Mesenchymal stem cell (in vitro differentiated cells and primary cell): ENCODE data around the gene DHPS.
"Not testable (repeated sequence)": the region's sequence is repeated elsewhere in the genome, so short reads cannot be mapped to it uniquely, and the experiment has no call there.

ENCODE experiments used
- DNase-seq: peaks from one replicate; pipeline ENCODE4 v3.0.0-alpha.2; 2013
- H2AFZ ChIP-seq: one replicate; pipeline ENCODE4 v1.6.1; 2013; ENCODE audit warnings: low read depth, mild to moderate bottlenecking, control low read depth, inconsistent platforms, low read length, moderate library complexity
- H2AK5ac ChIP-seq: 2 replicates; pipeline ENCODE4 v1.6.1; 2013; ENCODE audit warnings: low read length, moderate library complexity, mild to moderate bottlenecking, inconsistent platforms; ENCODE audit not compliant: severe bottlenecking
- H2BK120ac ChIP-seq: one replicate; pipeline ENCODE4 v1.6.1; 2013; ENCODE audit warnings: low read depth, mild to moderate bottlenecking, inconsistent platforms, low read length, moderate library complexity
- H2BK12ac ChIP-seq, 2 experiments: one replicate each; pipeline ENCODE4 v1.6.1; 2013; ENCODE audit warnings: inconsistent platforms in 2 of 2, low read length in 2 of 2, mild to moderate bottlenecking in 2 of 2, moderate library complexity in 2 of 2, control low read depth in 1 of 2
- H2BK15ac ChIP-seq: one replicate; pipeline ENCODE4 v1.6.1; 2013; ENCODE audit warnings: mild to moderate bottlenecking, low read depth, inconsistent platforms; ENCODE audit not compliant: poor library complexity, severe bottlenecking
- H2BK5ac ChIP-seq: 2 replicates; pipeline ENCODE4 v1.6.1; 2013; ENCODE audit warnings: low read depth, mild to moderate bottlenecking, low read length, control low read depth, inconsistent platforms; ENCODE audit not compliant: poor library complexity, severe bottlenecking
- H3K14ac ChIP-seq, 2 experiments: one replicate each; pipeline ENCODE4 v1.6.1; 2013; ENCODE audit warnings: inconsistent platforms in 2 of 2, low read length in 2 of 2, control low read depth in 1 of 2, mild to moderate bottlenecking in 1 of 2, moderate library complexity in 1 of 2
- H3K18ac ChIP-seq, 2 experiments: one replicate each; pipeline ENCODE4 v1.6.1; 2013; ENCODE audit warnings: inconsistent platforms in 2 of 2, low read length in 2 of 2, control low read depth in 1 of 2, low read depth in 1 of 2, mild to moderate bottlenecking in 1 of 2
- H3K23ac ChIP-seq, 2 experiments: one replicate each; pipeline ENCODE4 v1.6.1; 2013; ENCODE audit warnings: inconsistent platforms in 2 of 2, low read length in 2 of 2, mild to moderate bottlenecking in 2 of 2, moderate library complexity in 2 of 2, control low read depth in 1 of 2
- H3K27ac ChIP-seq: 2 replicates; pipeline ENCODE4 v1.5.1; 2013; ENCODE audit warnings: mild to moderate bottlenecking, moderate library complexity, low read length, control low read depth, inconsistent platforms; ENCODE audit not compliant: poor library complexity, severe bottlenecking
- H3K27me3 ChIP-seq, 2 experiments: 2 replicates each; pipeline versions ENCODE4 v1.6.1 to v1.7.0; 2013; ENCODE audit warnings: low read length in 2 of 2, mild to moderate bottlenecking in 2 of 2, moderate library complexity in 2 of 2, control low read depth in 1 of 2, inconsistent platforms in 1 of 2; ENCODE audit not compliant: control insufficient read depth in 1 of 2, insufficient read depth in 1 of 2
- H3K36me3 ChIP-seq, 2 experiments: 2 replicates each; pipeline versions ENCODE4 v1.6.1 to v1.7.0; 2013; ENCODE audit warnings: low read length in 2 of 2, control low read depth in 1 of 2, inconsistent platforms in 1 of 2, low read depth in 1 of 2, mild to moderate bottlenecking in 1 of 2; ENCODE audit not compliant: insufficient read depth in 2 of 2, control insufficient read depth in 1 of 2
- H3K4ac ChIP-seq, 2 experiments: one replicate each; pipeline ENCODE4 v1.6.1; 2013; ENCODE audit warnings: inconsistent platforms in 2 of 2, low read length in 2 of 2, mild to moderate bottlenecking in 2 of 2, moderate library complexity in 2 of 2, control low read depth in 1 of 2, low read depth in 1 of 2
- H3K4me1 ChIP-seq: 2 replicates; pipeline ENCODE4 v1.6.1; 2013; ENCODE audit warnings: low read depth, low read length, control low read depth; ENCODE audit not compliant: control insufficient read depth, insufficient read depth
- H3K4me2 ChIP-seq: 2 replicates; pipeline ENCODE4 v1.6.1; 2013; ENCODE audit warnings: low read length, mild to moderate bottlenecking, inconsistent platforms; ENCODE audit not compliant: poor library complexity, severe bottlenecking
- H3K4me3 ChIP-seq, 2 experiments: 2 replicates each; pipeline versions ENCODE4 v1.5.1 to v1.7.0; 2013; ENCODE audit warnings: low read length in 2 of 2, mild to moderate bottlenecking in 2 of 2, control low read depth in 1 of 2, low read depth in 1 of 2; ENCODE audit not compliant: insufficient read depth in 1 of 2
- H3K79me1 ChIP-seq: replicated peaks from 2 replicates; pipeline ENCODE4 v1.6.1; 2013; ENCODE audit warnings: mild to moderate bottlenecking, control low read depth, low read length, inconsistent platforms; ENCODE audit not compliant: poor library complexity, severe bottlenecking
- H3K9ac ChIP-seq: 2 replicates; pipeline ENCODE4 v1.7.0; 2013; ENCODE audit warnings: mild to moderate bottlenecking, low read length, moderate library complexity
- H3K9me3 ChIP-seq: 2 replicates; pipeline ENCODE4 v1.7.0; 2013; ENCODE audit warnings: mild to moderate bottlenecking, low read length; ENCODE audit not compliant: control insufficient read depth
- H4K8ac ChIP-seq: one replicate; pipeline ENCODE4 v1.6.1; 2013; ENCODE audit warnings: inconsistent platforms, mild to moderate bottlenecking, low read length, moderate library complexity
- H4K91ac ChIP-seq: one replicate; pipeline ENCODE4 v1.6.1; 2013; ENCODE audit warnings: mild to moderate bottlenecking, low read length, inconsistent platforms
- WGBS: methylation state at CpG from one replicate; pipeline ENCODE4 v1.1.7; 2013; ENCODE audit warnings: mixed read lengths; 5-methylcytosine and 5-hydroxymethylcytosine counted together

Gene DHPS

GRCh38 chr19:12647490-12648071, 34.1 kb downstream of the DHPS start:
- Histone ChIP-seq H3K14ac (no peak overlapping the region), H3K4ac (no peak overlapping the region), H3K79me1 (no peaks in the 10 kb centered on the region), H4K91ac (no peak overlapping the region), H4K8ac (no peak overlapping the region), H3K4me3 (peak overlapping the region in 1 of 2 experiments; percentile 32), H3K9ac (no peak overlapping the region), H2BK5ac (no peak overlapping the region), H3K27me3 (no peaks in the 10 kb centered on the region), H3K4me2 (no peak overlapping the region), H3K4me1 (peaks cover 2% of the 10 kb centered on the region), H2AFZ (no peak overlapping the region), H2BK15ac (no peak overlapping the region), H3K9me3 (no peaks in the 10 kb centered on the region), H2BK12ac (no peak overlapping the region), H2BK120ac (no peak overlapping the region), H3K18ac (no peak overlapping the region), H2AK5ac (no peak overlapping the region), H3K23ac (no peak overlapping the region), H3K36me3 (peaks cover 10 to 33% of the 10 kb centered on the region in 2 experiments), H3K27ac (no peak overlapping the region)
- DNase-seq: no peak
- WGBS: 93% methylated on average over 30 of the region's 31 CpGs

- Histone ChIP-seq H3K9me3 (no peaks in the 10 kb centered on the region), H3K9ac (no peak overlapping the region), H4K91ac (no peak overlapping the region), H3K4me2 (no peak overlapping the region), H3K14ac (no peak overlapping the region), H3K27me3 (no peaks in the 10 kb centered on the region), H2AK5ac (no peak overlapping the region), H2AFZ (no peak overlapping the region), H3K4me3 (no peak overlapping the region), H3K27ac (no peak overlapping the region), H2BK5ac (no peak overlapping the region), H2BK12ac (no peak overlapping the region), H2BK120ac (no peak overlapping the region), H3K4me1 (peaks cover 2% of the 10 kb centered on the region), H3K4ac (no peak overlapping the region), H3K23ac (no peak overlapping the region), H3K36me3 (peaks cover 8 to 30% of the 10 kb centered on the region in 2 experiments), H3K79me1 (no peaks in the 10 kb centered on the region), H2BK15ac (no peak overlapping the region), H4K8ac (no peak overlapping the region), H3K18ac (no peak overlapping the region)
- 96% methylated on average over 7 of the region's 8 CpGs for WGBS
- no peak for DNase-seq
Measured at GRCh38 chr19:12647047-12647446, 34.6 kb downstream of the DHPS start.

- no peak overlapping the region for H3K14ac ChIP-seq
- H2BK120ac ChIP-seq: no peak overlapping the region
- no peak overlapping the region for H3K18ac ChIP-seq
- peaks cover 5 to 28% of the 10 kb centered on the region in 2 experiments for H3K36me3 ChIP-seq
- no peak overlapping the region for H3K27ac ChIP-seq
- no peaks in the 10 kb centered on the region for H3K79me1 ChIP-seq
- no peak for DNase-seq
- no peak overlapping the region for H3K9ac ChIP-seq
- H2AK5ac ChIP-seq: no peak overlapping the region
- WGBS: 98% methylated on average over 7 of the region's 10 CpGs
- peaks cover 2% of the 10 kb centered on the region for H3K4me1 ChIP-seq
- no peak overlapping the region for H3K4me3 ChIP-seq
- no peak overlapping the region for H3K4me2 ChIP-seq
- H2BK12ac ChIP-seq: no peak overlapping the region
- H2BK5ac ChIP-seq: no peak overlapping the region
- no peak overlapping the region for H3K4ac ChIP-seq
- no peaks in the 10 kb centered on the region for H3K27me3 ChIP-seq
- no peaks in the 10 kb centered on the region for H3K9me3 ChIP-seq
- H3K23ac ChIP-seq: no peak overlapping the region
- no peak overlapping the region for H2BK15ac ChIP-seq
- no peak overlapping the region for H4K91ac ChIP-seq
- H2AFZ ChIP-seq: no peak overlapping the region
- no peak overlapping the region for H4K8ac ChIP-seq
Measured at GRCh38 chr19:12646551-12646950, 35.1 kb downstream of the DHPS start.

GRCh38 chr19:12643716-12644115, 38.0 kb downstream of the DHPS start:
- not testable (repeated sequence) for H3K14ac ChIP-seq, H3K79me1 ChIP-seq, H3K9ac ChIP-seq, H2BK12ac ChIP-seq, H2BK5ac ChIP-seq, H4K91ac ChIP-seq, H3K4me2 ChIP-seq, H3K9me3 ChIP-seq, H3K4me1 ChIP-seq, H3K27ac ChIP-seq, H3K27me3 ChIP-seq, H3K18ac ChIP-seq, DNase-seq, H4K8ac ChIP-seq, H3K4me3 ChIP-seq, H3K23ac ChIP-seq, H2BK15ac ChIP-seq, H3K4ac ChIP-seq, H2AK5ac ChIP-seq, H2BK120ac ChIP-seq, H2AFZ ChIP-seq
- H3K36me3 ChIP-seq: peaks cover 0 to 17% of the 10 kb centered on the region in 2 experiments
- 97% methylated on average over 14 of the region's 14 CpGs for WGBS
